CD14-positive monocyte (primary cell): Measurements from ENCODE around the gene IL1R2. TPM values are rescaled to one million over a fixed set of nuclear protein-coding genes. Genes with fewer than 3 reads are reported as not detected.

Experiments
- DNase-seq, 3 donors: peaks; one replicate each; pipeline ENCODE4 v3.0.0-alpha.2; 2011 to 2022
- H2AFZ ChIP-seq: 2 replicates; pipeline ENCODE4 v1.6.0; 2012; ENCODE audit warnings: mild to moderate bottlenecking, low read depth, low read length, inconsistent platforms; ENCODE audit not compliant: insufficient read depth, poor library complexity, severe bottlenecking
- H3K27ac ChIP-seq, 2 donors: 1 replicate in 1 of 2; 2 replicates in 1 of 2; pipeline ENCODE4 v1.5.1; 2012 to 2013; ENCODE audit warnings: low read length in 2 of 2, control low read depth in 1 of 2, inconsistent platforms in 1 of 2, low read depth in 1 of 2, mild to moderate bottlenecking in 1 of 2
- H3K27me3 ChIP-seq, 2 donors: one replicate each; pipeline versions ENCODE4 v1.6.0 to v1.6.1; 2011 to 2013; ENCODE audit warnings: low read length in 2 of 2; ENCODE audit not compliant: control insufficient read depth in 2 of 2, insufficient read depth in 2 of 2
- H3K36me3 ChIP-seq, 2 donors: replicated peaks in 1 of 2; 1 replicate in 1 of 2; 2 replicates in 1 of 2; pipeline versions ENCODE4 v1.5.1 to v1.6.1; 2012 to 2013; ENCODE audit warnings: low read length in 2 of 2, control low read depth in 1 of 2, inconsistent platforms in 1 of 2, mild to moderate bottlenecking in 1 of 2; ENCODE audit not compliant: insufficient read depth in 2 of 2, control insufficient read depth in 1 of 2
- H3K4me1 ChIP-seq, 2 donors: 1 replicate in 1 of 2; 2 replicates in 1 of 2; pipeline versions ENCODE4 v1.5.1 to v1.6.1; 2012 to 2013; ENCODE audit warnings: low read length in 2 of 2, control low read depth in 1 of 2, inconsistent platforms in 1 of 2, mild to moderate bottlenecking in 1 of 2, moderate library complexity in 1 of 2; ENCODE audit not compliant: insufficient read depth in 2 of 2, control insufficient read depth in 1 of 2
- H3K4me2 ChIP-seq: replicated peaks from 2 replicates; pipeline ENCODE3; 2012; ENCODE audit warnings: low read length, moderate library complexity, mild to moderate bottlenecking; ENCODE audit not compliant: poor library complexity, severe bottlenecking; ENCODE audit errors: extremely low read depth
- H3K4me3 ChIP-seq, 3 experiments: fragments of 200-600 bp in 1 of 3; sonication (generic) in 1 of 3; replicated peaks in 1 of 3; 1 replicate in 2 of 3; 2 replicates in 1 of 3; pipeline ENCODE4 v1.5.1; 2011 to 2013; ENCODE audit warnings: low read length in 3 of 3, mild to moderate bottlenecking in 3 of 3, control low read depth in 2 of 3, low read depth in 2 of 3, inconsistent platforms in 1 of 3, moderate library complexity in 1 of 3
- H3K79me2 ChIP-seq: 2 replicates; pipeline ENCODE4 v1.6.0; 2012; ENCODE audit warnings: mild to moderate bottlenecking, control low read depth, inconsistent platforms, low read length, moderate library complexity; ENCODE audit not compliant: insufficient read depth
- H3K9ac ChIP-seq: 2 replicates; pipeline ENCODE4 v1.6.0; 2017; ENCODE audit warnings: low read length, mild to moderate bottlenecking; ENCODE audit not compliant: insufficient read depth, poor library complexity, severe bottlenecking
- H3K9me3 ChIP-seq, 2 donors: replicated peaks in 1 of 2; 1 replicate in 1 of 2; 2 replicates in 1 of 2; pipeline versions ENCODE4 v1.5.1 to v1.6.1; 2012 to 2013; ENCODE audit warnings: low read length in 2 of 2, control low read depth in 1 of 2; ENCODE audit not compliant: control insufficient read depth in 1 of 2, insufficient read depth in 1 of 2
- H4K20me1 ChIP-seq: 2 replicates; pipeline ENCODE4 v1.6.0; 2012; ENCODE audit warnings: mild to moderate bottlenecking, low read length, control low read depth, moderate library complexity; ENCODE audit not compliant: insufficient read depth
- H3K27ac Mint-ChIP-seq, 7 donors: one replicate each; pipeline ENCODE4 v1.8.0; 2020; ENCODE audit warnings: mild to moderate bottlenecking in 7 of 7, mixed read lengths in 7 of 7, moderate library complexity in 6 of 7, inconsistent platforms in 2 of 7
- H3K27me3 Mint-ChIP-seq, 3 donors: one replicate each; pipeline ENCODE4 v1.8.0; 2021 to 2022; ENCODE audit warnings: low read depth in 3 of 3, mild to moderate bottlenecking in 3 of 3, mixed read lengths in 3 of 3, moderate library complexity in 3 of 3, inconsistent platforms in 1 of 3
- H3K36me3 Mint-ChIP-seq, 2 donors: one replicate each; pipeline ENCODE4 v1.8.0; 2020; ENCODE audit warnings: mixed read lengths in 2 of 2, inconsistent platforms in 1 of 2, mild to moderate bottlenecking in 1 of 2
- H3K4me1 Mint-ChIP-seq: one replicate; pipeline ENCODE4 v1.8.0; 2020; ENCODE audit warnings: mild to moderate bottlenecking, mixed read lengths
- H3K4me3 Mint-ChIP-seq, 2 donors: one replicate each; pipeline ENCODE4 v1.8.0; 2020; ENCODE audit warnings: mild to moderate bottlenecking in 2 of 2, mixed read lengths in 2 of 2, moderate library complexity in 1 of 2
- H3K9me3 Mint-ChIP-seq, 7 donors: one replicate each; pipeline ENCODE4 v1.8.0; 2020 to 2022; ENCODE audit warnings: mixed read lengths in 7 of 7, mild to moderate bottlenecking in 6 of 7, moderate library complexity in 6 of 7, inconsistent platforms in 2 of 7
- CTCF ChIP-seq: fragments of 200-600 bp; IDR thresholded peaks from one replicate; pipeline ENCODE4 v1.8.0; 2022; ENCODE audit warnings: antibody characterized with exemption, mild to moderate bottlenecking
- WGBS: methylation state at CpG from one replicate; pipeline ENCODE4 v1.1.5; 2013; ENCODE audit warnings: missing lambda C conversion rate; ENCODE audit not compliant: insufficient coverage; 5-methylcytosine and 5-hydroxymethylcytosine counted together
- intact Hi-C, 2 donors: fragments of 100-400 bp; cut with micrococcal nuclease; formaldehyde crosslinking; loops; one replicate each; pipeline versions ENCODE4 v1.15.0 to v1.15.1; 2023
- polyA plus RNA-seq, 3 donors: library from polyadenylated mRNA; depleted of rRNA in 1 of 3; unstranded in 2 of 3; stranded (reverse) in 1 of 3; fragments of 300-500 nt in 2 of 3; fragments of >200 nt in 1 of 3; fragmentation: Illumina TruSeq in 2 of 3; gene quantifications; 1 replicate in 2 of 3; 2 replicates in 1 of 3; pipeline ENCODE4 v1.2.3, GENCODE V29; 2012 to 2021

IL1R2 gene
- polyA plus RNA-seq, 3 donors: 5.9 to 12.0 (median 6.2) TPM

GRCh38 chr2:102029405-102029804 lies 37.6 kb downstream of the IL1R2 start:
- H2AFZ ChIP-seq: no peak overlapping the region
- no peak overlapping the region for H3K9ac ChIP-seq
- no peaks in the 10 kb centered on the region for H3K79me2 ChIP-seq
- Mint-ChIP-seq H3K9me3 (peaks cover 0 to 3% (median 0%) of the 10 kb centered on the region in 7 donors), H3K4me1 (peaks cover 60% of the 10 kb centered on the region), H3K4me3 (no peak overlapping the region), H3K27ac (no peak overlapping the region), H3K36me3 (peaks cover 3 to 8% of the 10 kb centered on the region in 2 donors), H3K27me3 (peaks cover 0 to 5% (median 0%) of the 10 kb centered on the region in 3 donors)
- no CpG with 5 or more reads among the region's 2 CpGs for WGBS
- no peaks in the 10 kb centered on the region for H3K27me3 ChIP-seq
- peaks cover 44 to 59% of the 10 kb centered on the region in 2 donors for H3K4me1 ChIP-seq
- H3K27ac ChIP-seq: no peak overlapping the region
- TF ChIP-seq CTCF: no peak
- no peaks in the 10 kb centered on the region for H3K9me3 ChIP-seq
- no peak overlapping the region for H3K4me3 ChIP-seq
- no peak for DNase-seq
- no peaks in the 10 kb centered on the region for H3K36me3 ChIP-seq
- H3K4me2 ChIP-seq: no peak overlapping the region
- H4K20me1 ChIP-seq: no peaks in the 10 kb centered on the region
- intact Hi-C loops: loop anchor here in 1 of 2 donors (5.0 kb wide), 1 partner anchor 33 kb away; no protein-coding TSS in a partner anchor

GRCh38 chr2:102029952-102030351 lies 38.2 kb downstream of the IL1R2 start:
- no peak for TF ChIP-seq CTCF
- H4K20me1 ChIP-seq: no peaks in the 10 kb centered on the region
- Mint-ChIP-seq H3K4me1 (peaks cover 63% of the 10 kb centered on the region), H3K4me3 (no peak overlapping the region), H3K27me3 (peaks cover 0 to 5% (median 0%) of the 10 kb centered on the region in 3 donors), H3K9me3 (peaks cover 0 to 3% (median 0%) of the 10 kb centered on the region in 7 donors), H3K27ac (peak overlapping the region in 1 of 7 donors; percentile 60), H3K36me3 (peaks cover 3 to 7% of the 10 kb centered on the region in 2 donors)
- H3K27ac ChIP-seq: no peak overlapping the region
- no peaks in the 10 kb centered on the region for H3K36me3 ChIP-seq
- H3K4me1 ChIP-seq: peaks cover 47 to 59% of the 10 kb centered on the region in 2 donors
- H3K9ac ChIP-seq: no peak overlapping the region
- DNase-seq: no peak
- H3K4me2 ChIP-seq: no peak overlapping the region
- H3K4me3 ChIP-seq: no peak overlapping the region
- H3K79me2 ChIP-seq: no peaks in the 10 kb centered on the region
- no peaks in the 10 kb centered on the region for H3K27me3 ChIP-seq
- H3K9me3 ChIP-seq: no peaks in the 10 kb centered on the region
- intact Hi-C loops: loop anchor here in 1 of 2 donors (5.0 kb wide), 1 partner anchor 32 kb away; no protein-coding TSS in a partner anchor
- no peak overlapping the region for H2AFZ ChIP-seq
